Upper lobe of left lung (tissue), 4 donors: ENCODE results near the gene FALEC.

Experiments used
- POLR2AphosphoS5 ChIP-seq, 2 donors: sonication (generic); formaldehyde crosslinking; IDR thresholded peaks; one replicate each; pipeline ENCODE4 v1.5.1; 2017; ENCODE audit warnings: antibody characterized with exemption in 2 of 2
- TF ChIP-seq, protein P1 (sequence below), 6 experiments: fragments of 450-650 bp in 4 of 6; fragments of 200-600 bp in 2 of 6; sonication (generic) in 2 of 6; IDR thresholded peaks; one replicate each; pipeline ENCODE4 v1.5.1; 2016 to 2019; ENCODE audit warnings: antibody characterized with exemption in 6 of 6

GRCh38 chr1:150543500-150544143 is 28.1 kb downstream of the FALEC start:
- peak; percentile 36 to 44 for TF ChIP-seq POLR2AphosphoS5 (IDR thresholded peaks at IDR 0.05)
- TF ChIP-seq, protein P1, sequence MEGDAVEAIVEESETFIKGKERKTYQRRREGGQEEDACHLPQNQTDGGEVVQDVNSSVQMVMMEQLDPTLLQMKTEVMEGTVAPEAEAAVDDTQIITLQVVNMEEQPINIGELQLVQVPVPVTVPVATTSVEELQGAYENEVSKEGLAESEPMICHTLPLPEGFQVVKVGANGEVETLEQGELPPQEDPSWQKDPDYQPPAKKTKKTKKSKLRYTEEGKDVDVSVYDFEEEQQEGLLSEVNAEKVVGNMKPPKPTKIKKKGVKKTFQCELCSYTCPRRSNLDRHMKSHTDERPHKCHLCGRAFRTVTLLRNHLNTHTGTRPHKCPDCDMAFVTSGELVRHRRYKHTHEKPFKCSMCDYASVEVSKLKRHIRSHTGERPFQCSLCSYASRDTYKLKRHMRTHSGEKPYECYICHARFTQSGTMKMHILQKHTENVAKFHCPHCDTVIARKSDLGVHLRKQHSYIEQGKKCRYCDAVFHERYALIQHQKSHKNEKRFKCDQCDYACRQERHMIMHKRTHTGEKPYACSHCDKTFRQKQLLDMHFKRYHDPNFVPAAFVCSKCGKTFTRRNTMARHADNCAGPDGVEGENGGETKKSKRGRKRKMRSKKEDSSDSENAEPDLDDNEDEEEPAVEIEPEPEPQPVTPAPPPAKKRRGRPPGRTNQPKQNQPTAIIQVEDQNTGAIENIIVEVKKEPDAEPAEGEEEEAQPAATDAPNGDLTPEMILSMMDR (IDR thresholded peaks at IDR 0.05), result no peak
